ENCODE measurements around the gene RBBP8NL.

- TF ChIP-seq POLR2A (IDR thresholded peaks at IDR 0.05; ENCODE audit: low read length): no peak
- no peak for TF ChIP-seq GATA1 (IDR thresholded peaks at IDR 0.05; ENCODE audit: low read depth, low read length)
These were observed 20.7 kb upstream of the RBBP8NL start for GRCh38 chr20:62448038-62448437.
